Left ventricle myocardium inferior (tissue), 1 donor: Measurements from ENCODE around the gene MCF2L2. TPM values are rescaled to one million over a fixed set of nuclear protein-coding genes. Genes with fewer than 3 reads are reported as not detected.

Experiments used
- DNase-seq: peaks from one replicate; pipeline ENCODE4 v3.0.0-alpha.2; 2020
- H3K27ac ChIP-seq: fragments of 200-600 bp; replicated peaks from 2 replicates; pipeline ENCODE4 v1.8.0; 2021
- H3K27me3 ChIP-seq: fragments of 200-600 bp; 2 replicates; pipeline ENCODE4 v1.8.0; 2021; ENCODE audit warnings: low read depth
- H3K36me3 ChIP-seq: fragments of 200-600 bp; 2 replicates; pipeline ENCODE4 v1.8.0; 2021
- H3K4me1 ChIP-seq: fragments of 200-600 bp; 2 replicates; pipeline ENCODE4 v1.8.0; 2021
- H3K4me3 ChIP-seq: fragments of 200-600 bp; 2 replicates; pipeline ENCODE4 v1.8.0; 2021; ENCODE audit warnings: mild to moderate bottlenecking, moderate library complexity
- H3K9me3 ChIP-seq: fragments of 200-600 bp; replicated peaks from 2 replicates; pipeline ENCODE4 v1.8.0; 2021
- intact Hi-C: fragments of 100-400 bp; cut with micrococcal nuclease; formaldehyde crosslinking; loops from one replicate; pipeline ENCODE4 v1.11.0; 2022
- total RNA-seq: library from RNA; stranded (reverse); fragmentation: NEBNext Ultra II Directional; extraction: Animal tissue kit (Norgen Biotek cat#: 25700); gene quantifications from one replicate; pipeline ENCODE4 v1.2.1, GENCODE V29; 2021
- TF ChIP-seq, protein P1 (sequence below): fragments of 200-600 bp; IDR thresholded peaks from 2 replicates; pipeline ENCODE4 v1.8.0; 2021; ENCODE audit warnings: antibody characterized with exemption, mild to moderate bottlenecking, borderline replicate concordance
- donor health status: DM: no; HTN: yes; CAD: no; lungs with severe emphysema.

The MCF2L2 gene
- total RNA-seq, 1 donor from 2014 or later, result 0.91 TPM

DNA sequence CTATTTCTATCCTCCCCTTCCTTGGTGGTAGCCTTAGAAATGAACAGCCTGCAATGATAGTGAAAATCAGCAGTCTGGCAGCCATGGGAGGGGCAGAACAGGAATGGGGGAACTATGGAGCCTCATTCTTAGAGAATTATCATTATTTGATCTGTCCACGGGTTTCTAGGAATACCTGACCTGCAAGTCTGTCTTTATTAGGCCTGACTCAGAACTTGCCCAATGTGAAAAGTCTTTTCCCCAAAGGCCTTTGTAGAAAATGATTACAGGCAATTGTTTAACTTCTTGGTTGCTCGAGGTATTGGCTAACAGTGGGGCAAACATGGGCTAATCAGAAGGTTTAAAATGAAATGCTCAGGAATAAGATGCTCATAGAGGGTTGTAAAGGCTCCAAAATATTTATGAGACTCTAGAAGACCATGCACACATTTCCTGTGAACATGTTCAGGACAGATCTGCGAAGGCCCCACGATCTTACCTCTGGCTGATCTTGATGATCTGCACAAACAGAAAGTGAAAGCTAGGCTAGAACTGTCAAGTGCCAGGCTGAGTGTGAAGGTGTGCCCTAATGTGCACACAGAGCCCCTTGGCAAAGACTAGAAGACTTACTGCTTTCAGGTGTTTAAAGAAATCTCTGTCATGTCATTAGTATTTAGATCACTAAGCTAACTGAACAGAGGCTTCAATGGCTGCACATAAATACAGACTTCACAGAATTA is 226.3 kb downstream of the MCF2L2 start:
- Histone ChIP-seq H3K36me3 (no peaks in the 10 kb centered on the region), H3K4me1 (no peaks in the 10 kb centered on the region), H3K4me3 (no peak overlapping the region), H3K27me3 (no peaks in the 10 kb centered on the region), H3K9me3 (peaks cover 13% of the 10 kb centered on the region), H3K27ac (no peak overlapping the region)
- intact Hi-C loops, result no loop called here
- DNase-seq, result no peak
- TF ChIP-seq, protein P1, sequence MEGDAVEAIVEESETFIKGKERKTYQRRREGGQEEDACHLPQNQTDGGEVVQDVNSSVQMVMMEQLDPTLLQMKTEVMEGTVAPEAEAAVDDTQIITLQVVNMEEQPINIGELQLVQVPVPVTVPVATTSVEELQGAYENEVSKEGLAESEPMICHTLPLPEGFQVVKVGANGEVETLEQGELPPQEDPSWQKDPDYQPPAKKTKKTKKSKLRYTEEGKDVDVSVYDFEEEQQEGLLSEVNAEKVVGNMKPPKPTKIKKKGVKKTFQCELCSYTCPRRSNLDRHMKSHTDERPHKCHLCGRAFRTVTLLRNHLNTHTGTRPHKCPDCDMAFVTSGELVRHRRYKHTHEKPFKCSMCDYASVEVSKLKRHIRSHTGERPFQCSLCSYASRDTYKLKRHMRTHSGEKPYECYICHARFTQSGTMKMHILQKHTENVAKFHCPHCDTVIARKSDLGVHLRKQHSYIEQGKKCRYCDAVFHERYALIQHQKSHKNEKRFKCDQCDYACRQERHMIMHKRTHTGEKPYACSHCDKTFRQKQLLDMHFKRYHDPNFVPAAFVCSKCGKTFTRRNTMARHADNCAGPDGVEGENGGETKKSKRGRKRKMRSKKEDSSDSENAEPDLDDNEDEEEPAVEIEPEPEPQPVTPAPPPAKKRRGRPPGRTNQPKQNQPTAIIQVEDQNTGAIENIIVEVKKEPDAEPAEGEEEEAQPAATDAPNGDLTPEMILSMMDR, result no peak

DNA sequence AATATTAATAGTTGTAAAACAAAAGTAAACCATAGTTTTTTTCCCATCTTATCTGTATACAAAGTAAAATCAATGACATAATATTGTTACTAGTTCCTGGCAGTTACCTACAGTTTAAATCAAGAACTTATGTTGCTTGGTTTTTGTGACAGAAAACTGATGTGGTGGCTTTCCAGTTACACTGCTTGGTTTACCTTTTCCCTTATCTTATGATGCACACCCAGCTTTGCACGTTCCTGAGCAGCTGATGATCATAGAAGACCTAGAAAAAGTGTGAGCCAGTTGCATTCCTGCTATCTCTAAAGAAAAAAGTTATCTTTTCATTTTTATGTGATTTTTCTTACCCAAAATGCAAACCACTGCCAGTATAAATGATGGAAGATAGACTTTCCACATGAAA is 229.5 kb downstream of the MCF2L2 start:
- no peaks in the 10 kb centered on the region for H3K4me1 ChIP-seq
- no peaks in the 10 kb centered on the region for H3K27me3 ChIP-seq
- no peak overlapping the region for H3K4me3 ChIP-seq
- peaks cover 11% of the 10 kb centered on the region for H3K9me3 ChIP-seq
- no peak for DNase-seq
- TF ChIP-seq, protein P1, result no peak
- intact Hi-C loops, result no loop called here
- H3K36me3 ChIP-seq, result no peaks in the 10 kb centered on the region
- H3K27ac ChIP-seq, result no peak overlapping the region

GRCh38 chr3:183197734-183198133 is 230.7 kb downstream of the MCF2L2 start:
- intact Hi-C loops, result no loop called here
- Histone ChIP-seq H3K9me3 (no peaks in the 10 kb centered on the region), H3K4me1 (no peaks in the 10 kb centered on the region), H3K4me3 (no peak overlapping the region), H3K27me3 (no peaks in the 10 kb centered on the region), H3K27ac (no peak overlapping the region), H3K36me3 (no peaks in the 10 kb centered on the region)
- no peak for DNase-seq
- TF ChIP-seq, protein P1, result no peak

DNA sequence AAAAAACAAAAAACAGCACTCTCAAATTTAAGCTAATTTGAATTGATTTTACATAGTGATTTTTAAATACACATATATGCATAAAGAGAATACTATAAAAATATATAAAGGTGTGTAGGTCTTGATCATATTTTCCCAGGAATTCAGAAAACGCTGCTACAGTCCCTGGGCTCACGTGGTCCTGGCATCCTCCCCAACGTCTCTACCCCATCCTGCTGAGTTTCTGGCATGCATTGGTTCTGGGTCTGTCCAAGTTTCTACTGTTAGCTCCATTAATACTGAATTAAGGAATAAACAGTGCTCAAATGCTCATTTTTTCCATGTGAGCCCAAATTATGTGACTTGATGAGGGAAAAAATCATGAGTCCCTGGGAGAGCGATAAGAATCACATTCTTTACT is 233.2 kb downstream of the MCF2L2 start:
- H3K4me1 ChIP-seq, result no peaks in the 10 kb centered on the region
- H3K36me3 ChIP-seq, result no peaks in the 10 kb centered on the region
- DNase-seq, result no peak
- H3K27ac ChIP-seq, result no peak overlapping the region
- H3K27me3 ChIP-seq, result no peaks in the 10 kb centered on the region
- TF ChIP-seq, protein P1, result no peak
- no peak overlapping the region for H3K4me3 ChIP-seq
- H3K9me3 ChIP-seq, result no peaks in the 10 kb centered on the region
- intact Hi-C loops, result no loop called here

- H3K4me1 ChIP-seq, result no peaks in the 10 kb centered on the region
- H3K27me3 ChIP-seq, result no peaks in the 10 kb centered on the region
- intact Hi-C loops, result no loop called here
- TF ChIP-seq, protein P1, result no peak
- no peak overlapping the region for H3K27ac ChIP-seq
- no peak overlapping the region for H3K4me3 ChIP-seq
- H3K36me3 ChIP-seq, result no peaks in the 10 kb centered on the region
- no peaks in the 10 kb centered on the region for H3K9me3 ChIP-seq
- no peak for DNase-seq
Measured at GRCh38 chr3:183193762-183194689, 234.4 kb downstream of the MCF2L2 start.
